Epithelial cell of esophagus (primary cell): ENCODE data around the gene SLC9A4.

Source experiments
- DNase-seq: peaks from one replicate; pipeline ENCODE4 v3.0.0; 2010; ENCODE audit warnings: low read depth
- H3K4me3 ChIP-seq: 2 replicates; pipeline ENCODE4 v1.5.1; 2011; ENCODE audit warnings: mild to moderate bottlenecking, low read length, control low read depth
- CTCF ChIP-seq: IDR thresholded peaks from 2 replicates; pipeline ENCODE4 v1.5.1; 2011; ENCODE audit warnings: low read depth, mild to moderate bottlenecking, low read length, control low read depth, inconsistent platforms; ENCODE audit not compliant: insufficient read depth; ENCODE audit errors: missing control alignments

Gene SLC9A4

GRCh38 chr2:102473020-102473419 lies at the start of gene SLC9A4:
Gene SLC9A4, plus strand, starts transcription at chr2:102473226. Its CDS starts 534 bp downstream, at chr2:102473760.
- no peak within 1 kb of the TSS for H3K4me3 ChIP-seq
- peak; percentile 59 for DNase-seq

GRCh38 chr2:102423368-102423767 lies 49.7 kb upstream of the SLC9A4 start:
- DNase-seq = no peak
- no peak for TF ChIP-seq CTCF
- H3K4me3 ChIP-seq = no peak overlapping the region

More at GRCh38 chr2:102473020-102473419, at the start of gene SLC9A4:
- TF ChIP-seq CTCF = peak; percentile 98

- no peak for TF ChIP-seq CTCF
- no peak for DNase-seq
- H3K4me3 ChIP-seq = no peak overlapping the region
Measured at GRCh38 chr2:102424754-102425153, 48.3 kb upstream of the SLC9A4 start.

GRCh38 chr2:102425441-102426132 lies 47.4 kb upstream of the SLC9A4 start:
- TF ChIP-seq CTCF = no peak
- DNase-seq = no peak
- H3K4me3 ChIP-seq = no peak overlapping the region

- no peak overlapping the region for H3K4me3 ChIP-seq
- DNase-seq = no peak
- TF ChIP-seq CTCF = no peak
Measured at GRCh38 chr2:102427249-102427648, 45.8 kb upstream of the SLC9A4 start.

- H3K4me3 ChIP-seq = no peak overlapping the region
- no peak for TF ChIP-seq CTCF
- no peak for DNase-seq
Measured at GRCh38 chr2:102428573-102428972, 44.5 kb upstream of the SLC9A4 start.

- DNase-seq = no peak
- no peak for TF ChIP-seq CTCF
Measured at GRCh38 chr2:102432386-102432785, 40.6 kb upstream of the SLC9A4 start.

More at GRCh38 chr2:102432386-102432785, 40.6 kb upstream of the SLC9A4 start:
- no peak overlapping the region for H3K4me3 ChIP-seq
